Loucy (cell line): ENCODE results near the gene BCAS3.
"Not testable (repeated sequence)": the region's sequence is repeated elsewhere in the genome, so short reads cannot be mapped to it uniquely, and the experiment has no call there.

Source experiments
- H2AFZ ChIP-seq: fragments of 200-600 bp; sonication (generic); 2 replicates; pipeline ENCODE4 v1.6.0; 2016; ENCODE audit warnings: antibody characterized with exemption, mild to moderate bottlenecking, low read length, moderate library complexity
- H3F3A ChIP-seq: fragments of 200-600 bp; 2 replicates; pipeline ENCODE4 v1.6.0; 2016; ENCODE audit warnings: antibody characterized with exemption, low read depth, mild to moderate bottlenecking
- H3K27me3 ChIP-seq: fragments of 200-600 bp; sonication (generic); 2 replicates; pipeline ENCODE4 v1.6.1; 2014; ENCODE audit warnings: low read length, mild to moderate bottlenecking; ENCODE audit not compliant: insufficient read depth, poor library complexity, severe bottlenecking
- H3K36me3 ChIP-seq: fragments of 200-600 bp; sonication (generic); 2 replicates; pipeline ENCODE4 v1.6.1; 2016; ENCODE audit warnings: low read length; ENCODE audit not compliant: insufficient read depth
- H3K4me1 ChIP-seq: fragments of 200-600 bp; sonication (generic); 2 replicates; pipeline ENCODE4 v1.5.1; 2014; ENCODE audit warnings: low read length, mild to moderate bottlenecking; ENCODE audit not compliant: insufficient read depth, poor library complexity, severe bottlenecking
- H3K4me2 ChIP-seq: fragments of 200-600 bp; sonication (generic); 2 replicates; pipeline ENCODE4 v1.6.0; 2014; ENCODE audit warnings: antibody characterized with exemption, low read length, low read depth, mild to moderate bottlenecking; ENCODE audit not compliant: poor library complexity, severe bottlenecking
- H3K4me3 ChIP-seq: fragments of 200-600 bp; sonication (generic); 2 replicates; pipeline ENCODE4 v1.5.1; 2014; ENCODE audit warnings: low read length, mild to moderate bottlenecking, mixed read lengths; ENCODE audit not compliant: poor library complexity, severe bottlenecking
- H3K79me2 ChIP-seq: fragments of 200-600 bp; sonication (generic); 2 replicates; pipeline ENCODE4 v1.6.1; 2014; ENCODE audit warnings: low read length; ENCODE audit not compliant: insufficient read depth
- H3K9ac ChIP-seq: fragments of 200-600 bp; sonication (generic); 2 replicates; pipeline ENCODE4 v1.6.0; 2014; ENCODE audit warnings: mild to moderate bottlenecking, low read depth, low read length, moderate library complexity; ENCODE audit not compliant: poor library complexity, severe bottlenecking
- H3K9me2 ChIP-seq: fragments of 200-600 bp; sonication (generic); replicated peaks from 2 replicates; pipeline ENCODE4 v1.6.1; 2016; ENCODE audit warnings: low read depth, low read length, mixed read lengths
- H3K9me3 ChIP-seq: fragments of 200-600 bp; sonication (generic); 2 replicates; pipeline ENCODE4 v1.6.1; 2014; ENCODE audit warnings: mild to moderate bottlenecking, antibody characterized with exemption, low read length, low read depth; ENCODE audit not compliant: insufficient read depth
- H4K20me1 ChIP-seq: fragments of 200-600 bp; sonication (generic); 2 replicates; pipeline ENCODE4 v1.6.0; 2014; ENCODE audit warnings: antibody characterized with exemption, low read length, mild to moderate bottlenecking; ENCODE audit not compliant: insufficient read depth, poor library complexity, severe bottlenecking
- CTCF ChIP-seq: fragments of 200-600 bp; sonication (generic); conservative IDR thresholded peaks from 2 replicates; pipeline ENCODE4 v1.5.1; 2014; ENCODE audit warnings: mild to moderate bottlenecking, antibody characterized with exemption, low read length
- EZH2phosphoT487 ChIP-seq: fragments of 200-600 bp; IDR thresholded peaks from 2 replicates; pipeline ENCODE4 v1.6.1; 2018; ENCODE audit warnings: antibody characterized with exemption, mild to moderate bottlenecking, moderate library complexity, borderline replicate concordance

Gene BCAS3

DNA sequence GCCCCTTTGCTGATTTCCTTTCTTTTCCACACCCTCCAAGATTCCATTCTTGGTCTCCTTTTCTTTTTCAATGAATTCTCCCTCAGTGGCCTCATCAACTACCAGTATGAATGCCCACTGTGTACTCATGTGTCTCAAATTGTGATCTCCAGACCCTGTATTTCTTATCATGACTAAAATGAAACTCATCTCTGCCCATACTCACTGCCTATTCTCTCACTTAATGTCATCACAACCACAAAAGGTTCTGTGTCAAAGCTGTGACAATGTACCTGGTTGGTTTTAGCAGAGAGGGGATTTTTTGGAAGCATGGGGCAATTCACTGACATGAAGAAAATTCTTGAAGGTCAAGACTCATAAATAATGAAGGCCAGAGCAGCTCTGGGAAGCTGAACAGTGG, 763.0 kb downstream of the BCAS3 start:
- Histone ChIP-seq H3K4me1 (no peaks in the 10 kb centered on the region), H3F3A (no peaks in the 10 kb centered on the region), H3K36me3 (no peaks in the 10 kb centered on the region), H2AFZ (no peak overlapping the region), H3K27me3 (peaks cover 8% of the 10 kb centered on the region), H4K20me1 (no peaks in the 10 kb centered on the region), H3K79me2 (no peaks in the 10 kb centered on the region), H3K4me2 (no peak overlapping the region), H3K9ac (no peak overlapping the region), H3K9me3 (peaks cover 15% of the 10 kb centered on the region; the same call in 1 of the 2 replicates), H3K4me3 (no peak overlapping the region), H3K9me2 (no peaks in the 10 kb centered on the region)
- TF ChIP-seq CTCF: no peak
- no peak for TF ChIP-seq EZH2phosphoT487

- not testable (repeated sequence) for H2AFZ ChIP-seq, H3K27me3 ChIP-seq, H3K9ac ChIP-seq, H4K20me1 ChIP-seq, H3F3A ChIP-seq, H3K4me2 ChIP-seq, H3K4me1 ChIP-seq, H3K4me3 ChIP-seq, H3K9me2 ChIP-seq, H3K36me3 ChIP-seq, H3K79me2 ChIP-seq
- H3K9me3 ChIP-seq: peaks cover 10% of the 10 kb centered on the region; the same call in 1 of the 2 replicates
Measured at GRCh38 chr17:61441507-61441906, 763.9 kb downstream of the BCAS3 start.

DNA sequence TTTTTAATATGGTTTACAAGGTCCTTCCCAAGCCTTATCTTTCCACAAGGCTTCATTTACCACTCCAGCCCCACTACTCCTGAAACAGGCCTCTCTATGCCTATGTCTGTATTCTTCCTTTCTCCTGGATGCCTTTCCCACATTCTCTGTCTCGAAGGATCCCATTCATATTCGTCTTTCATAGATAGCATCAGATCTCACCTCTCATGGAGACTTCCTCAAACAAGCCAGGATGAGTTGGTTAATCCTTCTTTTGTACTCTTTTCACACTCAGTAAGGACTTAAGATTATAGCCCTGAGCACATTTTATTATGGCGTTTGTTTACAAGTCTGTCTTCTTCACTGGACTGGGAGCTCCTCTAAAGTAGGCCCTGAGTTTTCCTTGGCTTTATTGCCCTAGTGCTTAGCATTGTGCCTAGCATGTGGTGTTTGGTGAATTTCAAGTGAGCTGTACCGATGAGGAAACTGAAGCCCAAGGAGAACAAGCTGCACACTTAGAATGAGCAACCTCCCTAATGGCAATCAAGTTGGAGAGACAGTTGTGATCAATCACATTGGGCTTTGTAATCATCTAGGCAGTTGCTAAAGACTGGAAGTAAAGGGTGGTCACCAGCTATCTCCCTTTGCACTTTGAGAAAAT, 764.6 kb downstream of the BCAS3 start:
- no peaks in the 10 kb centered on the region for H3K36me3 ChIP-seq
- no peaks in the 10 kb centered on the region for H3K9me2 ChIP-seq
- no peak overlapping the region for H2AFZ ChIP-seq
- H3K79me2 ChIP-seq: no peaks in the 10 kb centered on the region
- no peak for TF ChIP-seq EZH2phosphoT487
- TF ChIP-seq CTCF: no peak
- no peaks in the 10 kb centered on the region for H4K20me1 ChIP-seq
- no peak overlapping the region for H3K4me2 ChIP-seq
- H3K27me3 ChIP-seq: no peaks in the 10 kb centered on the region
- no peaks in the 10 kb centered on the region for H3F3A ChIP-seq
- H3K9ac ChIP-seq: no peak overlapping the region
- no peaks in the 10 kb centered on the region for H3K4me1 ChIP-seq
- no peak overlapping the region for H3K4me3 ChIP-seq
- peaks cover 7% of the 10 kb centered on the region; the same call in 1 of the 2 replicates for H3K9me3 ChIP-seq
